Prostate gland (tissue), 2 donors: ENCODE measurements around the gene PNPLA5.

Experiments
- POLR2A ChIP-seq: fragments of 450-650 bp; IDR thresholded peaks from one replicate; pipeline ENCODE4 v1.6.1; 2016; ENCODE audit warnings: antibody characterized with exemption, mild to moderate bottlenecking
- POLR2AphosphoS5 ChIP-seq: sonication (generic); formaldehyde crosslinking; IDR thresholded peaks from one replicate; pipeline ENCODE4 v1.6.1; 2017; ENCODE audit warnings: antibody characterized with exemption
- TF ChIP-seq, protein P1 (sequence below), 4 experiments: fragments of 200-600 bp in 2 of 4; fragments of 450-650 bp in 2 of 4; sonication (generic) in 2 of 4; IDR thresholded peaks; 1 replicate in 3 of 4; 2 replicates in 1 of 4; pipeline ENCODE4 v1.5.1; 2016 to 2019; ENCODE audit warnings: antibody characterized with exemption in 4 of 4, mild to moderate bottlenecking in 2 of 4, moderate library complexity in 2 of 4

DNA sequence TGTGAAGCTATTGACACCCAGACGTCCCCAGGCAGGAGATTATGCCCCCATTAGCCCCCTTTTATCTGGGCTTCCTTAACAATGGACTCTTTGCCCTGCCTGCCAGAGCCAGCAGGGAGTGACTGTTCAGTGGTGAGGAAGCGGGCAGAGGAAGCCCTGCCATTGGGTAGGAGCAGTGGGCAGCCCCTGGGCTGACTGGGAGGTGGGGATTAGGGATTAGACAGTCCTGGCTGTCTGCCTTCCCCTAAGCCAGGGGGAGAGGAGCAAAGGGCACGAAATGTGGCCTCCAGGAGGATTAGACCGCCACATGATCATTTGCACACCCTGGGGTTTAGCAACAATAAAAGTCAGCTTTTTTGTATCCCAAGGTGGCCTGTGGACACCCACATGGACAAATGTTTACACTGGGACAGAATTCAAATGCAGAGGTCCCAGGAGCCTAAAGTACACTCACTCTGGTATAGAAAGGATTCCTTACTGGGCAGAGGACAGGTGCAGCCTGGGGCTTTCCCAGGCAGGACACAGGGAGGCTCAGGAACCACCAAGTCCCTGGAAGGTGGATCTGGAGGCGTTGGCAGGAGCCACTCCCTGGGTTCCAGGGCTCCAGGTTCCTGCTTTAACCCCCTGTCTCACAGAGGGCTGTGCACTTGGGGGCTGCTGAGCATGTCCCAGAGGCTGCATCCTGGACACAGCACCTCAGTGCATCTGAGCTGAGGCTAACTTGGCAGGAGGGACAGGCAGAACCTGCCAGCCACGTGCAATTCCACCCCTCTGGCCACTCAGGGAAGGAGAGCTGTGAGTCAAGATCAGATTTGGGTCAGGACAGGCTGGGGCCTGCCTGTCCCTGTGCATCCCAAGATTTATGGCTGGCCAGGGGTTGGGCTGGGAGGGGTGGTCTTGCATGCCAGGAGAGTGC, 33.9 kb upstream of the PNPLA5 start:
- TF ChIP-seq, protein P1, sequence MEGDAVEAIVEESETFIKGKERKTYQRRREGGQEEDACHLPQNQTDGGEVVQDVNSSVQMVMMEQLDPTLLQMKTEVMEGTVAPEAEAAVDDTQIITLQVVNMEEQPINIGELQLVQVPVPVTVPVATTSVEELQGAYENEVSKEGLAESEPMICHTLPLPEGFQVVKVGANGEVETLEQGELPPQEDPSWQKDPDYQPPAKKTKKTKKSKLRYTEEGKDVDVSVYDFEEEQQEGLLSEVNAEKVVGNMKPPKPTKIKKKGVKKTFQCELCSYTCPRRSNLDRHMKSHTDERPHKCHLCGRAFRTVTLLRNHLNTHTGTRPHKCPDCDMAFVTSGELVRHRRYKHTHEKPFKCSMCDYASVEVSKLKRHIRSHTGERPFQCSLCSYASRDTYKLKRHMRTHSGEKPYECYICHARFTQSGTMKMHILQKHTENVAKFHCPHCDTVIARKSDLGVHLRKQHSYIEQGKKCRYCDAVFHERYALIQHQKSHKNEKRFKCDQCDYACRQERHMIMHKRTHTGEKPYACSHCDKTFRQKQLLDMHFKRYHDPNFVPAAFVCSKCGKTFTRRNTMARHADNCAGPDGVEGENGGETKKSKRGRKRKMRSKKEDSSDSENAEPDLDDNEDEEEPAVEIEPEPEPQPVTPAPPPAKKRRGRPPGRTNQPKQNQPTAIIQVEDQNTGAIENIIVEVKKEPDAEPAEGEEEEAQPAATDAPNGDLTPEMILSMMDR (IDR thresholded peaks at IDR 0.05): no peak
- no peak for TF ChIP-seq POLR2A
- TF ChIP-seq POLR2AphosphoS5: peak; percentile 57
